HL-60 (cell line): Measurements from ENCODE around the gene RUNDC3A.

ENCODE experiments used
- DNase-seq, 2 experiments: peaks; one replicate each; pipeline ENCODE4 v3.0.0-alpha.2; 2010 to 2020; ENCODE audit warnings: low read depth in 1 of 2, low spot score in 1 of 2
- H3K27ac ChIP-seq: fragments of 250-450 bp; sonication (Bioruptor Pico); replicated peaks from 2 replicates; pipeline ENCODE4 v1.5.1; 2020; ENCODE audit warnings: mild to moderate bottlenecking, moderate library complexity
- H3K27me3 ChIP-seq: fragments of 250-450 bp; sonication (Bioruptor Pico); 2 replicates; pipeline ENCODE4 v1.5.1; 2021; ENCODE audit warnings: mild to moderate bottlenecking, moderate library complexity; ENCODE audit not compliant: insufficient read depth, poor library complexity, severe bottlenecking
- H3K4me3 ChIP-seq: replicated peaks from 2 replicates; pipeline ENCODE4 v1.5.1; 2011; ENCODE audit warnings: mild to moderate bottlenecking, control low read depth, low read length; ENCODE audit not compliant: insufficient read depth
- GABPA ChIP-seq: IDR thresholded peaks from 2 replicates; pipeline ENCODE4 v1.6.1; 2012; ENCODE audit warnings: low read depth
- POLR2AphosphoS5 ChIP-seq: IDR thresholded peaks from 2 replicates; pipeline ENCODE4 v1.6.1; 2012; ENCODE audit warnings: low read depth
- SPI1 ChIP-seq: IDR thresholded peaks from 2 replicates; pipeline ENCODE4 v1.6.1; 2012; ENCODE audit warnings: low read depth, mild to moderate bottlenecking, borderline replicate concordance
- TF ChIP-seq, protein P1 (sequence below): IDR thresholded peaks from one replicate; pipeline ENCODE4 v1.5.1; 2011; ENCODE audit warnings: low read length, control low read depth, inconsistent platforms; ENCODE audit not compliant: insufficient read depth
- TF ChIP-seq, protein P2 (sequence below): IDR thresholded peaks from 2 replicates; pipeline ENCODE4 v1.6.1; 2012; ENCODE audit warnings: low read depth; ENCODE audit not compliant: insufficient replicate concordance

The RUNDC3A gene

DNA sequence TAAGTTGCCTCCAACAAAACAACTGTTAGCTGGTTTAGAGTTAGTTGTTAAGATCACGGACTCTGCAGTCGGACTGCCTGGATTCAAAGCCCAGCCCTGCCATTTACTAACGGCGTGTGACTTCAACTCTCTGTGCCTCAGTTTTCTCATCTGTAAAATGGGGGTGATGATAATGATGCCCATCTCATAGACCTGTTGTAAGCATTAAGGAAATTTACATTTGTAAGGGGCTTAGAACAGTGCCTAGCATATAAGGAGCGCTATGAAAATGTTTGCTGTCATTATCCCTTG lies 41.3 kb upstream of the RUNDC3A start:
- H3K27me3 ChIP-seq: no peaks in the 10 kb centered on the region
- no peak overlapping the region for H3K4me3 ChIP-seq
- no peak for TF ChIP-seq POLR2AphosphoS5
- TF ChIP-seq GABPA: no peak
- TF ChIP-seq, protein P1, sequence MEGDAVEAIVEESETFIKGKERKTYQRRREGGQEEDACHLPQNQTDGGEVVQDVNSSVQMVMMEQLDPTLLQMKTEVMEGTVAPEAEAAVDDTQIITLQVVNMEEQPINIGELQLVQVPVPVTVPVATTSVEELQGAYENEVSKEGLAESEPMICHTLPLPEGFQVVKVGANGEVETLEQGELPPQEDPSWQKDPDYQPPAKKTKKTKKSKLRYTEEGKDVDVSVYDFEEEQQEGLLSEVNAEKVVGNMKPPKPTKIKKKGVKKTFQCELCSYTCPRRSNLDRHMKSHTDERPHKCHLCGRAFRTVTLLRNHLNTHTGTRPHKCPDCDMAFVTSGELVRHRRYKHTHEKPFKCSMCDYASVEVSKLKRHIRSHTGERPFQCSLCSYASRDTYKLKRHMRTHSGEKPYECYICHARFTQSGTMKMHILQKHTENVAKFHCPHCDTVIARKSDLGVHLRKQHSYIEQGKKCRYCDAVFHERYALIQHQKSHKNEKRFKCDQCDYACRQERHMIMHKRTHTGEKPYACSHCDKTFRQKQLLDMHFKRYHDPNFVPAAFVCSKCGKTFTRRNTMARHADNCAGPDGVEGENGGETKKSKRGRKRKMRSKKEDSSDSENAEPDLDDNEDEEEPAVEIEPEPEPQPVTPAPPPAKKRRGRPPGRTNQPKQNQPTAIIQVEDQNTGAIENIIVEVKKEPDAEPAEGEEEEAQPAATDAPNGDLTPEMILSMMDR: no peak
- no peak for TF ChIP-seq SPI1
- TF ChIP-seq, protein P2, sequence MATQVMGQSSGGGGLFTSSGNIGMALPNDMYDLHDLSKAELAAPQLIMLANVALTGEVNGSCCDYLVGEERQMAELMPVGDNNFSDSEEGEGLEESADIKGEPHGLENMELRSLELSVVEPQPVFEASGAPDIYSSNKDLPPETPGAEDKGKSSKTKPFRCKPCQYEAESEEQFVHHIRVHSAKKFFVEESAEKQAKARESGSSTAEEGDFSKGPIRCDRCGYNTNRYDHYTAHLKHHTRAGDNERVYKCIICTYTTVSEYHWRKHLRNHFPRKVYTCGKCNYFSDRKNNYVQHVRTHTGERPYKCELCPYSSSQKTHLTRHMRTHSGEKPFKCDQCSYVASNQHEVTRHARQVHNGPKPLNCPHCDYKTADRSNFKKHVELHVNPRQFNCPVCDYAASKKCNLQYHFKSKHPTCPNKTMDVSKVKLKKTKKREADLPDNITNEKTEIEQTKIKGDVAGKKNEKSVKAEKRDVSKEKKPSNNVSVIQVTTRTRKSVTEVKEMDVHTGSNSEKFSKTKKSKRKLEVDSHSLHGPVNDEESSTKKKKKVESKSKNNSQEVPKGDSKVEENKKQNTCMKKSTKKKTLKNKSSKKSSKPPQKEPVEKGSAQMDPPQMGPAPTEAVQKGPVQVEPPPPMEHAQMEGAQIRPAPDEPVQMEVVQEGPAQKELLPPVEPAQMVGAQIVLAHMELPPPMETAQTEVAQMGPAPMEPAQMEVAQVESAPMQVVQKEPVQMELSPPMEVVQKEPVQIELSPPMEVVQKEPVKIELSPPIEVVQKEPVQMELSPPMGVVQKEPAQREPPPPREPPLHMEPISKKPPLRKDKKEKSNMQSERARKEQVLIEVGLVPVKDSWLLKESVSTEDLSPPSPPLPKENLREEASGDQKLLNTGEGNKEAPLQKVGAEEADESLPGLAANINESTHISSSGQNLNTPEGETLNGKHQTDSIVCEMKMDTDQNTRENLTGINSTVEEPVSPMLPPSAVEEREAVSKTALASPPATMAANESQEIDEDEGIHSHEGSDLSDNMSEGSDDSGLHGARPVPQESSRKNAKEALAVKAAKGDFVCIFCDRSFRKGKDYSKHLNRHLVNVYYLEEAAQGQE: no peak
- H3K27ac ChIP-seq: no peak overlapping the region
- DNase-seq: no peak

DNA sequence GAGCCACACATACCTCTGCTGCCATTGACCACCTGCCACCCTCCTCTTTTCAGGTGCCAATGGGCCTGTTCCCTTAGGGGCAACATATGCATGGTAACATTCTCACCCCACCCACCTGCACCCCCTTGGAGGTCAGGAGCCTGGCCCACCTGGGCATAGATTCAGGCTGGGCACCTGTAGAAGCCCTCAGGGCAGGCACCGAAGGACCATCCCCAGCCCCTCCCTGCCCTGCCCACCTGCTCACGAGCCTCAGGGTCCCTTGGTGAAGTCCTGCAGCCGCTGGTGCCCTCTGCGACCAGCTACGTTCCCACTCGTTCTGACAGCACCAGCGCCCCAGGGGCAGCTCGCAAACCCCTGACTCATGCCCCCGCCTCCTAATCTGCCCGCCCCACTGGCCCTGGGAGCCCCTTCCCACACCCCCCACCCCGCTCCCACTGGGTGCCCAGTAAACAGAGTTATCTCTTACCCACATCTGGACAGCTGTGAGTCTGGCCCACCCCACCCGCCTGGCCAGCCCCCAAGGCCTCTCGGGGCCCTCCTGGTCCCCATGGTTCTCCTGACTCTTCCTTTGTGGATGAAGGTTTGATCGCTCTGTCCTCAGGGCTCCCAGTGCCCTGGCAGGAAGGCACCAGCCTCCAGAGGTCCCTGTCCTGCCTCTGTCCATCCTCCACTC lies 40.4 kb upstream of the RUNDC3A start, which contains the start of gene SLC4A1:
TSS of gene SLC4A1 (minus strand) at position 318 of the 673 bp plus-strand sequence. CDS start 5,269 bp downstream, outside the sequence.
- Histone ChIP-seq H3K4me3 (no peak within 1 kb of the TSS), H3K27ac (no peak within 1 kb of the TSS), H3K27me3 (no peaks in the 10 kb centered on the region)
- TF ChIP-seq POLR2AphosphoS5: no peak
- no peak for TF ChIP-seq SPI1
- TF ChIP-seq, protein P1: no peak
- TF ChIP-seq, protein P2: no peak
- TF ChIP-seq GABPA: no peak
- no peak for DNase-seq

DNA sequence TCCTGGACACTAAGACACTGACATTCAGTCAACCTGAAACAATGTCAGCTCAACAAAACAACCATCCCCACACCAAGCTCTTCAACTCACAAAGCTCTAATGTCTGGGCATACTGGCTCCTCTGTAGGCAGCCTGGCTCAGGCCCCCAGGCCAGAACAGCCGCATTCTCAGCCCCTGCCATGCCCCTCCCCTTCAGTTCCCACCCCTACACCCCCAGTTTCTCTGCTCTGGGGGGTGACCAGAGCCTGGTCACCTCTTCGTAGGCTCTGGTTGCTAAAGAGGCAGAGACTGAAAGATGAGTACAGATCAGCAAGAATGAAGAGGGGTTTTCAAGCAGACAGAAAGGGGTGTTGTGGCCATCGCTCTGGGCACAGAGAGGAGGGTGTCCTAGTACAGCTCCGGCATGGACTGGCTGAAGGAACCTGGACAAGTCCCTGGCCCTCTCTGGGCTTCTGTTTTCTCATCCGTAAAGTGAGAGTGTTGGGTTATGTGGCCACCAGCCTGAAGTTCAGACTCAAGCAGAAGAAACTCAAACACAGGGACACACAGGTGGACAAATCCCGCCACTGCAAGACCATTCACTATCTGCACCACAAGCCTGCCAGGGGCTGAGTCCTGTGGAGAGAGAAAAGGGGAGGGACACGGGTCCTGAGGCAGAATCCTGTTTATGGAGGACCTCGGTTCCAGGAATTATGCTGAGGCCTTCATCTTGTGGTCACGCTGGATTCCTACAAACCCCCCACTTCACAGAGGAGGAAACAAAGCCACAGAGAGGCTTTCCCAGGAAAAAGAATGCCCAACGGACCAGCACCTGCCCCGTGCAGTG lies 39.5 kb upstream of the RUNDC3A start:
- TF ChIP-seq, protein P2: no peak
- TF ChIP-seq POLR2AphosphoS5: no peak
- no peak for TF ChIP-seq SPI1
- TF ChIP-seq GABPA: no peak
- TF ChIP-seq, protein P1: no peak
- DNase-seq: no peak
- H3K27ac ChIP-seq: no peak overlapping the region
- H3K4me3 ChIP-seq: no peak overlapping the region
- H3K27me3 ChIP-seq: no peaks in the 10 kb centered on the region
